HCT116 (cell line): ENCODE results near the gene TEX2.

ENCODE experiments used
- CBX3 ChIP-seq: IDR thresholded peaks from 2 replicates; pipeline ENCODE4 v1.6.1; 2012; ENCODE audit warnings: low read depth
- CTCF ChIP-seq, 3 experiments: fragments of 200-600 bp in 1 of 3; sonication (generic) in 1 of 3; IDR thresholded peaks in 2 of 3; conservative IDR thresholded peaks in 1 of 3; 2 replicates each; pipeline ENCODE4 v1.5.1; 2012 to 2017; ENCODE audit warnings: low read depth in 2 of 3, low read length in 2 of 3, antibody characterized with exemption in 1 of 3, borderline replicate concordance in 1 of 3, control low read depth in 1 of 3, mild to moderate bottlenecking in 1 of 3, mixed read lengths in 1 of 3, mixed run types in 1 of 3, moderate library complexity in 1 of 3; ENCODE audit not compliant: insufficient read depth in 1 of 3
- EGR1 ChIP-seq: IDR thresholded peaks from 2 replicates; pipeline ENCODE4 v1.6.1; 2012; ENCODE audit warnings: low read depth
- EZH2 ChIP-seq: fragments of 200-600 bp; sonication (generic); IDR thresholded peaks from 2 replicates; pipeline ENCODE4 v1.6.1; 2017; ENCODE audit warnings: antibody characterized with exemption, mixed run types
- EZH2phosphoT487 ChIP-seq: fragments of 200-600 bp; IDR thresholded peaks from 2 replicates; pipeline ENCODE4 v1.6.1; 2018; ENCODE audit warnings: antibody characterized with exemption, borderline replicate concordance
- JUND ChIP-seq: IDR thresholded peaks from 2 replicates; pipeline ENCODE4 v1.6.1; 2012
- POLR2A ChIP-seq: IDR thresholded peaks from 2 replicates; pipeline ENCODE4 v1.7.0; 2011; ENCODE audit warnings: borderline replicate concordance; ENCODE audit not compliant: insufficient read depth, insufficient read length; ENCODE audit errors: extremely low read depth
- POLR2AphosphoS5 ChIP-seq: IDR thresholded peaks from 2 replicates; pipeline ENCODE4 v1.6.1; 2011; ENCODE audit warnings: mild to moderate bottlenecking, low read depth, low read length, moderate library complexity
- REST ChIP-seq: IDR thresholded peaks from 2 replicates; pipeline ENCODE4 v1.6.1; 2012; ENCODE audit warnings: low read depth
- SP1 ChIP-seq: IDR thresholded peaks from 2 replicates; pipeline ENCODE4 v1.6.1; 2012; ENCODE audit warnings: low read depth
- SRF ChIP-seq: IDR thresholded peaks from 2 replicates; pipeline ENCODE4 v1.6.1; 2012; ENCODE audit warnings: low read depth
- TCF7L2 ChIP-seq: IDR thresholded peaks from 2 replicates; pipeline ENCODE4 v1.7.0; 2011; ENCODE audit warnings: borderline replicate concordance, inconsistent platforms; ENCODE audit not compliant: insufficient read depth, insufficient read length; ENCODE audit errors: extremely low read depth
- TF ChIP-seq, protein P1 (sequence below): IDR thresholded peaks from 2 replicates; pipeline ENCODE4 v1.6.1; 2012

GRCh38 chr17:64178011-64178825, 84.8 kb downstream of the TEX2 start:
- TF ChIP-seq, protein P1, sequence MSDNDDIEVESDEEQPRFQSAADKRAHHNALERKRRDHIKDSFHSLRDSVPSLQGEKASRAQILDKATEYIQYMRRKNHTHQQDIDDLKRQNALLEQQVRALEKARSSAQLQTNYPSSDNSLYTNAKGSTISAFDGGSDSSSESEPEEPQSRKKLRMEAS = no peak
- TF ChIP-seq CTCF (IDR thresholded peaks at IDR 0.05 in 2 of 3, conservative IDR thresholded peaks at IDR 0.05 in 1 of 3; ENCODE audit: borderline replicate concordance in 1 of 3, insufficient read depth in 1 of 3, low read depth in 2 of 3, low read length in 2 of 3) (no peak), REST (no peak), SP1 (no peak), EGR1 (no peak), POLR2A (no peak), SRF (no peak), TCF7L2 (no peak), POLR2AphosphoS5 (no peak), EZH2 (no peak), EZH2phosphoT487 (no peak), JUND (no peak), CBX3 (no peak)
